Upper lobe of left lung (tissue), 6 donors: Measurements from ENCODE around the gene KCNAB2. TPM values are rescaled to one million over a fixed set of nuclear protein-coding genes. Genes with fewer than 3 reads are reported as not detected.

Experiments used
- ATAC-seq, 2 donors: fragments of 200-7000 bp; cut with Tn5 transposase; one replicate each; pipeline ENCODE4 v1.9.1; 2022; ENCODE audit warnings: mild to moderate bottlenecking in 2 of 2, moderate library complexity in 2 of 2; ENCODE audit not compliant: low FRiP score in 2 of 2
- DNase-seq, 2 donors: peaks; one replicate each; pipeline ENCODE4 v3.0.0-alpha.2; 2019 to 2020
- H3K27ac ChIP-seq, 4 donors: fragments of 200-600 bp; sonication (generic); one replicate each; pipeline ENCODE4 v1.5.1; 2016 to 2019
- H3K27me3 ChIP-seq, 4 donors: fragments of 200-600 bp; sonication (generic); one replicate each; pipeline ENCODE4 v1.5.1; 2017 to 2019
- H3K36me3 ChIP-seq, 4 donors: fragments of 200-600 bp; sonication (generic); one replicate each; pipeline ENCODE4 v1.5.1; 2016 to 2019
- H3K4me1 ChIP-seq, 4 donors: fragments of 200-600 bp; sonication (generic); one replicate each; pipeline ENCODE4 v1.5.1; 2018 to 2019
- H3K4me3 ChIP-seq, 4 donors: fragments of 200-600 bp; sonication (generic); one replicate each; pipeline ENCODE4 v1.5.1; 2017 to 2019; ENCODE audit warnings: mild to moderate bottlenecking in 2 of 4, moderate library complexity in 1 of 4
- H3K9me3 ChIP-seq, 4 donors: fragments of 200-600 bp; sonication (generic); one replicate each; pipeline ENCODE4 v1.5.1; 2018 to 2019
- EP300 ChIP-seq, 4 donors: sonication (generic); formaldehyde crosslinking; IDR thresholded peaks; one replicate each; pipeline ENCODE4 v1.5.1; 2017; ENCODE audit warnings: antibody characterized with exemption in 4 of 4, control low read depth in 2 of 4
- POLR2A ChIP-seq, 4 donors: fragments of 450-650 bp; IDR thresholded peaks; one replicate each; pipeline ENCODE4 v1.5.1; 2016 to 2017; ENCODE audit warnings: antibody characterized with exemption in 4 of 4, mild to moderate bottlenecking in 2 of 4
- POLR2AphosphoS5 ChIP-seq, 2 donors: sonication (generic); formaldehyde crosslinking; IDR thresholded peaks; one replicate each; pipeline ENCODE4 v1.5.1; 2017; ENCODE audit warnings: antibody characterized with exemption in 2 of 2
- WGBS, 2 donors: methylation state at CpG; one replicate each; pipeline ENCODE4 v1.1.5; 2017 to 2018; 5-methylcytosine and 5-hydroxymethylcytosine counted together
- total RNA-seq, 6 donors: library from RNA; depleted of rRNA in 4 of 6; stranded (reverse); fragments of >200 nt in 4 of 6; gene quantifications; one replicate each; pipeline versions ENCODE4 v1.1.0 to v1.2.1, GENCODE V29; 2016 to 2021
- TF ChIP-seq, protein P1 (sequence below), 6 experiments: fragments of 450-650 bp in 4 of 6; fragments of 200-600 bp in 2 of 6; sonication (generic) in 2 of 6; IDR thresholded peaks; one replicate each; pipeline ENCODE4 v1.5.1; 2016 to 2019; ENCODE audit warnings: antibody characterized with exemption in 6 of 6
- donor health status: DM: no; HTN: no; CAD: no; lungs with moderate emphysema.
- donor health status: DM: no; HTN: yes; CAD: no; lungs with severe emphysema.

Gene KCNAB2
- total RNA-seq, 6 donors from 2014 or later, result 36.9 to 129 (median 97.8) TPM

GRCh38 chr1:6099787-6100765 is 54.4 kb downstream of the KCNAB2 start:
- Histone ChIP-seq H3K4me3 (no peak overlapping the region), H3K36me3 (peaks cover 0 to 9% (median 0%) of the 10 kb centered on the region in 4 donors), H3K27me3 (no peaks in the 10 kb centered on the region), H3K4me1 (no peaks in the 10 kb centered on the region), H3K9me3 (no peaks in the 10 kb centered on the region), H3K27ac (no peak overlapping the region)
- ATAC-seq (no peak), DNase-seq (peak in 1 of 2 donors; percentile 63)
- WGBS, 2 donors, result 58 to 70% methylated on average over 6 to 26 of the region's 27 CpGs
- TF ChIP-seq EP300 (IDR thresholded peaks at IDR 0.05) (no peak), POLR2A (IDR thresholded peaks at IDR 0.05) (no peak), POLR2AphosphoS5 (IDR thresholded peaks at IDR 0.05) (no peak)
- TF ChIP-seq, protein P1, sequence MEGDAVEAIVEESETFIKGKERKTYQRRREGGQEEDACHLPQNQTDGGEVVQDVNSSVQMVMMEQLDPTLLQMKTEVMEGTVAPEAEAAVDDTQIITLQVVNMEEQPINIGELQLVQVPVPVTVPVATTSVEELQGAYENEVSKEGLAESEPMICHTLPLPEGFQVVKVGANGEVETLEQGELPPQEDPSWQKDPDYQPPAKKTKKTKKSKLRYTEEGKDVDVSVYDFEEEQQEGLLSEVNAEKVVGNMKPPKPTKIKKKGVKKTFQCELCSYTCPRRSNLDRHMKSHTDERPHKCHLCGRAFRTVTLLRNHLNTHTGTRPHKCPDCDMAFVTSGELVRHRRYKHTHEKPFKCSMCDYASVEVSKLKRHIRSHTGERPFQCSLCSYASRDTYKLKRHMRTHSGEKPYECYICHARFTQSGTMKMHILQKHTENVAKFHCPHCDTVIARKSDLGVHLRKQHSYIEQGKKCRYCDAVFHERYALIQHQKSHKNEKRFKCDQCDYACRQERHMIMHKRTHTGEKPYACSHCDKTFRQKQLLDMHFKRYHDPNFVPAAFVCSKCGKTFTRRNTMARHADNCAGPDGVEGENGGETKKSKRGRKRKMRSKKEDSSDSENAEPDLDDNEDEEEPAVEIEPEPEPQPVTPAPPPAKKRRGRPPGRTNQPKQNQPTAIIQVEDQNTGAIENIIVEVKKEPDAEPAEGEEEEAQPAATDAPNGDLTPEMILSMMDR (IDR thresholded peaks at IDR 0.05), result no peak

DNA sequence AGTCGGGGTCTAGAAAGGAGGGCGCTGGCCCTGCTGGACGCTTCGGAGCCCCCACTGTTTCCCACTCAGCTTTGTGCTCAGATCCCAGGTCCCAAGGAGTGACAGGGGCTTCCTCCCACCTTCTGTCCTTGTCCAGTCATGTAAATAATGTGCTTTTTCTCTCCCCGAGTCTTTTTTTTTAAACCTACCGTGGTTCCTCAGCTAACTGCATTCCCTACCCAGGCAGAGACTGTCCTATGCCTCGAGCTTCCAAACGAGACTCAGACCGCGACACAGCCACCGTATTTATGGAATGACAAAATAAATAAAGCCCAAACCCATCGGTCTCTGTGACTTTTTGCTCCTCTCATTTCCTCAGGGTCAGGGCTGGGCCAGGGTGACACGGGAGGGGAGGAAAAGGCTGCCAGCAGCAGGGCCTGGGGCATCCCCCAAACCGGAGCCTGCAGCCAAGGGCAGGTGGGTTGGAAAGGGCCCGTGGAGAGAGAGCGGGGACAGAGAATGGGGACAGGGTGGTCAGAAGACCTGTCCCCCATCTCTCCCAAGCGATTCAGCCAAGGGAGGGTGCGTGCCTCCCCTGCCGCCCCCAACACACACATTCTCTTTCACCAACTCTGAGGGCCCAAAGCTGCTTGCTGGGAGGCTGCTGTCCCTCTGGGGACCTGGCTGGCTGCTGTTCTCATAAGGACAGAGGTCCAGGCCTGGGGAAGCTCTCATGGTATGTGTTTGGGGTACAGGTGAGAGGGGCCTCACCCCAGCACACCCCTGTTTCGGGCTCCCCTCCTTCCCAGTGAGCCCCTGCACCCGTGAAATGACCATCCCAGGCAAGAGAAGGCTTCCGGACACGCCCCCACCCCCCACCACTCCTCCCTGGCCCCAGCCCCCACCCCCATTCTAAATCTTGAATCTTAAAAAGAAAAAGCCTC is 55.4 kb downstream of the KCNAB2 start:
- DNase-seq (peak in 1 of 2 donors; percentile 30), ATAC-seq (no peak)
- H3K4me3 ChIP-seq, result no peak overlapping the region
- no peak overlapping the region for H3K27ac ChIP-seq
- H3K9me3 ChIP-seq, result no peaks in the 10 kb centered on the region
- H3K27me3 ChIP-seq, result no peaks in the 10 kb centered on the region
- TF ChIP-seq POLR2AphosphoS5 (IDR thresholded peaks at IDR 0.05) (no peak), EP300 (IDR thresholded peaks at IDR 0.05) (no peak), POLR2A (IDR thresholded peaks at IDR 0.05) (no peak)
- TF ChIP-seq, protein P1 (IDR thresholded peaks at IDR 0.05), result no peak
- H3K36me3 ChIP-seq, result peaks cover 0 to 9% (median 0%) of the 10 kb centered on the region in 4 donors
- H3K4me1 ChIP-seq, result no peaks in the 10 kb centered on the region
- WGBS, 2 donors, result 39 to 51% methylated on average over 20 to 23 of the region's 23 CpGs

DNA sequence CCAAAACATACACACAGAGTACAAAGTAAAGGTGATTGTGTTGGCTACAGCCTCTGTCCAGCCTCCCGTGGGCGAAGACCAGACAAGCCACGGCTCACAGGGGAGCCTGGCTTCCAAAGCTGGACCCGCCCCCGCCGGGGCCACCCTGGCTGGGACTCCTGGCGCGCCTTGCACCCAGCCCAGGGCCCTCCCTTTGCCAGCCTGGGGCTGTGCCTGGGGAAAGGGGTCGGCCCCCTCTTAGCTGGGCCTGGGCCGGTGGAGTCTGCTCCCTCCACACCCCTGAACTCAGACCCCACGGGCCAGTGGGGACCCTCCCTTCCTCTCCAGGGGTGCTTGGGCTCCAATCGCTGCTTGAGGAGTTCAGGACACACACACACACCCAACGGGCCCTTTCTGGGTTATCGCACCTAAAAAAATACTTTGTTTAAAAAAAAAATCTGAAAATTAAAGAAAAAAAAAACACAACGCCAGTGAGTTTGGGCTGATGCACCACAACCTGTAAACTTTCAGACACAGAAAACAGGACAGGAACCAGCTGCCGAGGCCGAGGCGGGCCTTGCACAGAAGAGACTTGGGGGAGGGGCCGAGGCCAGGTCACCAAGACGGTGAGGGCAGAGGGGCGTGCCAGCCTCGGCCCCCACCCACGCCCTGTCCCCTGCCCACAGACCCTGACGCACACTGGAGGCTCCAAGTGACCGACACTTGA is 56.3 kb downstream of the KCNAB2 start:
- no peaks in the 10 kb centered on the region for H3K4me1 ChIP-seq
- no peak overlapping the region for H3K4me3 ChIP-seq
- H3K36me3 ChIP-seq, result peaks cover 0 to 6% (median 0%) of the 10 kb centered on the region in 4 donors
- no peak for ATAC-seq
- DNase-seq, result peak in 1 of 2 donors; percentile 81
- H3K9me3 ChIP-seq, result no peaks in the 10 kb centered on the region
- TF ChIP-seq, protein P1 (IDR thresholded peaks at IDR 0.05), result no peak
- no peak for TF ChIP-seq POLR2AphosphoS5 (IDR thresholded peaks at IDR 0.05)
- H3K27ac ChIP-seq, result no peak overlapping the region
- WGBS, 2 donors, result 29 to 31% methylated on average over 20 to 23 of the region's 25 CpGs
- no peaks in the 10 kb centered on the region for H3K27me3 ChIP-seq

DNA sequence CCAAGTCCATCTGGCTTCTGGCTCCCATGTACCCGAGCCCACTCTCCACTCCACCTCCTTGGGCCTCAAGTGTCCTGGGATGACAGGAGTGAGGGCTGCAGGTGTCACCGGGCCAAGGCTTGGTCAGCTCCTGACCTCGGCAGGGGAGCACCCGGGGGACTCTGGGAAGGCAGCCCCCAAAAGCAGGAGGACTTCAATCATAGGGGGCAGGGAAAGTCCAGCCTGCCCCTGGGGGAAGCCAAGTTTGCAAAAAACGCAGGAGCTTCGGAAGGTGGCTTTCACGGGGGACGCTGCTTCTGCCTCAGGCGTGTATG is 56.8 kb downstream of the KCNAB2 start:
- no peaks in the 10 kb centered on the region for H3K4me1 ChIP-seq
- TF ChIP-seq EP300 (IDR thresholded peaks at IDR 0.05) (no peak), POLR2A (IDR thresholded peaks at IDR 0.05) (no peak)
- H3K4me3 ChIP-seq, result no peak overlapping the region
- H3K27me3 ChIP-seq, result no peaks in the 10 kb centered on the region
- no peak for DNase-seq
- 65 to 71% methylated on average over 6 to 9 of the region's 9 CpGs for WGBS, 2 donors
- H3K36me3 ChIP-seq, result peaks cover 0 to 6% (median 0%) of the 10 kb centered on the region in 4 donors
- H3K9me3 ChIP-seq, result no peaks in the 10 kb centered on the region
- ATAC-seq, result no peak
- no peak overlapping the region for H3K27ac ChIP-seq
